ENCODE results near the gene CHPF.
A peak's percentile ranks its signal among the peaks of the same experiment; 100 is the strongest.

The CHPF gene

GRCh38 chr2:219549619-219550018 is 6.0 kb upstream of the CHPF start:
- Mint-ChIP-seq H3K9me3 (no peaks in the 10 kb centered on the region), H3K27me3 (ENCODE audit: low read depth) (peaks cover 26% of the 10 kb centered on the region), H3K4me3 (peak overlapping the region in 2 of 3 experiments; percentile 20 to 36), H3K36me3 (ENCODE audit: low read depth) (peaks cover 15% of the 10 kb centered on the region), H3K4me1 (peaks cover 21% of the 10 kb centered on the region), H3K27ac (no peak overlapping the region)
- TF ChIP-seq, protein P1, sequence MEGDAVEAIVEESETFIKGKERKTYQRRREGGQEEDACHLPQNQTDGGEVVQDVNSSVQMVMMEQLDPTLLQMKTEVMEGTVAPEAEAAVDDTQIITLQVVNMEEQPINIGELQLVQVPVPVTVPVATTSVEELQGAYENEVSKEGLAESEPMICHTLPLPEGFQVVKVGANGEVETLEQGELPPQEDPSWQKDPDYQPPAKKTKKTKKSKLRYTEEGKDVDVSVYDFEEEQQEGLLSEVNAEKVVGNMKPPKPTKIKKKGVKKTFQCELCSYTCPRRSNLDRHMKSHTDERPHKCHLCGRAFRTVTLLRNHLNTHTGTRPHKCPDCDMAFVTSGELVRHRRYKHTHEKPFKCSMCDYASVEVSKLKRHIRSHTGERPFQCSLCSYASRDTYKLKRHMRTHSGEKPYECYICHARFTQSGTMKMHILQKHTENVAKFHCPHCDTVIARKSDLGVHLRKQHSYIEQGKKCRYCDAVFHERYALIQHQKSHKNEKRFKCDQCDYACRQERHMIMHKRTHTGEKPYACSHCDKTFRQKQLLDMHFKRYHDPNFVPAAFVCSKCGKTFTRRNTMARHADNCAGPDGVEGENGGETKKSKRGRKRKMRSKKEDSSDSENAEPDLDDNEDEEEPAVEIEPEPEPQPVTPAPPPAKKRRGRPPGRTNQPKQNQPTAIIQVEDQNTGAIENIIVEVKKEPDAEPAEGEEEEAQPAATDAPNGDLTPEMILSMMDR (IDR thresholded peaks at IDR 0.05; ENCODE audit: unreplicated experiment in 3 of 3), result no peak

DNA sequence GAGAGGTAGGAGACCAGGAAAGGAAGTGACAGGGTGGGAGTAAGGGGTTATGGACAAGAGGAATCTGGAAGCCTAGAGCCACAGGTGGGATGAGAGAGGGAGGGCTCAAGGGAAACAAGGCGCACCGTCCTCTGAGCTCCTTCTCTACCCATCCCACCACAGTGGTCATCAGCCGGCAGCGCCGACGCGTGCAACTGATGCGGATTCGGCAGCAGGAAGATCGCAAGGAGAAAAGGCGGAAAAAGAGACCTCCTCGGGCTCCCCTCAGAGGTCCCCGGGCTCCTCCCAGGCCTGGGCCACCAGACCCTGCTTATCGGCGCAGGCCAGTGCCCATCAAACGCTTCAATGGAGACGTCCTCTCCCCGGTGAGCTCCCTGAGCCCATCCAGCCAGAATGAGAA is 5.4 kb upstream of the CHPF start:
- TF ChIP-seq, protein P1 (IDR thresholded peaks at IDR 0.05; ENCODE audit: unreplicated experiment in 3 of 3), result no peak
- Mint-ChIP-seq H3K27me3 (ENCODE audit: low read depth) (peaks cover 28% of the 10 kb centered on the region), H3K4me1 (peaks cover 26% of the 10 kb centered on the region), H3K36me3 (ENCODE audit: low read depth) (peaks cover 11% of the 10 kb centered on the region), H3K9me3 (no peaks in the 10 kb centered on the region), H3K27ac (no peak overlapping the region), H3K4me3 (peak overlapping the region in 2 of 3 experiments; percentile 3 to 40)

- H3K4me3 Mint-ChIP-seq, result no peak overlapping the region
- TF ChIP-seq, protein P1 (IDR thresholded peaks at IDR 0.05; ENCODE audit: unreplicated experiment in 3 of 3), result no peak
- no peak overlapping the region for H3K27ac Mint-ChIP-seq
- H3K36me3 Mint-ChIP-seq (ENCODE audit: low read depth), result peaks cover 10% of the 10 kb centered on the region
- H3K27me3 Mint-ChIP-seq (ENCODE audit: low read depth), result peaks cover 21% of the 10 kb centered on the region
- peaks cover 30% of the 10 kb centered on the region for H3K4me1 Mint-ChIP-seq
- no peaks in the 10 kb centered on the region for H3K9me3 Mint-ChIP-seq
These were observed 4.0 kb upstream of the CHPF start for GRCh38 chr2:219547621-219548020.

GRCh38 chr2:219545943-219546352 is 2.3 kb upstream of the CHPF start:
- peaks cover 15% of the 10 kb centered on the region for H3K36me3 Mint-ChIP-seq (ENCODE audit: low read depth)
- TF ChIP-seq, protein P1 (IDR thresholded peaks at IDR 0.05; ENCODE audit: unreplicated experiment in 3 of 3), result no peak
- peaks cover 18% of the 10 kb centered on the region for H3K27me3 Mint-ChIP-seq (ENCODE audit: low read depth)
- no peaks in the 10 kb centered on the region for H3K9me3 Mint-ChIP-seq
- peak overlapping the region in 1 of 3 experiments; percentile 1 for H3K27ac Mint-ChIP-seq
- peak overlapping the region; percentile 43 to 66 (median 63) for H3K4me3 Mint-ChIP-seq
- peaks cover 37% of the 10 kb centered on the region for H3K4me1 Mint-ChIP-seq

GRCh38 chr2:219545295-219545942 is 1.8 kb upstream of the CHPF start:
- H3K4me3 Mint-ChIP-seq, result peak overlapping the region; percentile 87 to 90 (median 88)
- peaks cover 36% of the 10 kb centered on the region for H3K4me1 Mint-ChIP-seq
- H3K9me3 Mint-ChIP-seq, result no peaks in the 10 kb centered on the region
- H3K27ac Mint-ChIP-seq, result no peak overlapping the region
- peaks cover 18% of the 10 kb centered on the region for H3K36me3 Mint-ChIP-seq (ENCODE audit: low read depth)
- TF ChIP-seq, protein P1 (IDR thresholded peaks at IDR 0.05; ENCODE audit: unreplicated experiment in 3 of 3), result no peak
- H3K27me3 Mint-ChIP-seq (ENCODE audit: low read depth), result peaks cover 16% of the 10 kb centered on the region

DNA sequence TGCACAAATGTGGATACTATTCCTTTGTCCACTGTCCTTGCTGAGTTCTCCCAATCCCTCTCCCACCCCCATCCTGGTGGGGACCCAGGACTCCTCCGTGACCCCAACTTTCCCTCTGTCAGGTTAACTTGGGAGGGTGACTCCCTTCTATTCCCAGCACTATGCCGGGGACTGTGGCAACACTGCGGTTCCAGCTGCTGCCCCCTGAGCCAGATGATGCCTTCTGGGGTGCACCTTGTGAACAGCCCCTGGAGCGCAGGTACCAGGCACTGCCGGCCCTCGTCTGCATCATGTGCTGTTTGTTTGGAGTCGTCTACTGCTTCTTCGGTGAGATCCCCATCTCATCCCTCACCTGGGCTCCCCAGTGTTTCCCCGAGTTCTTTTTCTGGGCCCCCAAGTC is 958 bp upstream of the CHPF start:
- H3K36me3 Mint-ChIP-seq (ENCODE audit: low read depth), result peaks cover 18% of the 10 kb centered on the region
- no peaks in the 10 kb centered on the region for H3K9me3 Mint-ChIP-seq
- TF ChIP-seq, protein P1 (IDR thresholded peaks at IDR 0.05; ENCODE audit: unreplicated experiment in 3 of 3), result no peak
- H3K4me1 Mint-ChIP-seq, result peaks cover 36% of the 10 kb centered on the region
- peak overlapping the region; percentile 87 to 90 (median 88) for H3K4me3 Mint-ChIP-seq
- H3K27ac Mint-ChIP-seq, result peak overlapping the region in 2 of 3 experiments; percentile 28 to 77
- peaks cover 16% of the 10 kb centered on the region for H3K27me3 Mint-ChIP-seq (ENCODE audit: low read depth)
